ENCODE data around the gene AVPI1.

DNA sequence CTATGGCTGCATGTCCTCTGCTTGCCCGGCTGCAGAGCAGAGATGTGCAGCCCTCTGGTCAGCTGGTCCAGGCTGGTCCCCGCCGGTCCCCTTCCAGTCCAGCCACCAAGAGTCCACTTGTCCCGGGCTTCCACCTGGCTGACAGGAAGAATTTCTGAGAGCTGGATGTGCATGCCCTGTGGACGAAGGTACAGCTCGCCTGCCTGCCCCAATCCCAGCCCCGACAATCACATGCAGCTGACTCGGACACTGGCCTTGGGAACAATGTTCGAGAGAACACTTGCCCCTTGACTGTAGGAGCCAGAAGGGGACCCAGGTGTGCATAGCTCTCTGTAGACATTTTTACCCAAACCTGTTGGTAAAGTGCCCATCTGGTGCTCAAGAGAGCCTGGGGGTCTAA, 11.8 kb downstream of the AVPI1 start:
- TF ChIP-seq POLR2AphosphoS5 (IDR thresholded peaks at IDR 0.05; ENCODE audit: low read length), result no peak
- no peak for TF ChIP-seq BRCA1 (IDR thresholded peaks at IDR 0.05; ENCODE audit: low read depth, low read length)
- no peak for TF ChIP-seq BCL3 (IDR thresholded peaks at IDR 0.05; ENCODE audit: borderline replicate concordance, insufficient read depth, low read depth, low read length, poor library complexity, severe bottlenecking)
- no peak for TF ChIP-seq E2F4 (IDR thresholded peaks at IDR 0.05; ENCODE audit: low read depth, low read length)
- TF ChIP-seq, protein P1, sequence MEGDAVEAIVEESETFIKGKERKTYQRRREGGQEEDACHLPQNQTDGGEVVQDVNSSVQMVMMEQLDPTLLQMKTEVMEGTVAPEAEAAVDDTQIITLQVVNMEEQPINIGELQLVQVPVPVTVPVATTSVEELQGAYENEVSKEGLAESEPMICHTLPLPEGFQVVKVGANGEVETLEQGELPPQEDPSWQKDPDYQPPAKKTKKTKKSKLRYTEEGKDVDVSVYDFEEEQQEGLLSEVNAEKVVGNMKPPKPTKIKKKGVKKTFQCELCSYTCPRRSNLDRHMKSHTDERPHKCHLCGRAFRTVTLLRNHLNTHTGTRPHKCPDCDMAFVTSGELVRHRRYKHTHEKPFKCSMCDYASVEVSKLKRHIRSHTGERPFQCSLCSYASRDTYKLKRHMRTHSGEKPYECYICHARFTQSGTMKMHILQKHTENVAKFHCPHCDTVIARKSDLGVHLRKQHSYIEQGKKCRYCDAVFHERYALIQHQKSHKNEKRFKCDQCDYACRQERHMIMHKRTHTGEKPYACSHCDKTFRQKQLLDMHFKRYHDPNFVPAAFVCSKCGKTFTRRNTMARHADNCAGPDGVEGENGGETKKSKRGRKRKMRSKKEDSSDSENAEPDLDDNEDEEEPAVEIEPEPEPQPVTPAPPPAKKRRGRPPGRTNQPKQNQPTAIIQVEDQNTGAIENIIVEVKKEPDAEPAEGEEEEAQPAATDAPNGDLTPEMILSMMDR (IDR thresholded peaks at IDR 0.05 in 2 of 3, conservative IDR thresholded peaks at IDR 0.05 in 1 of 3; ENCODE audit: control insufficient read depth in 2 of 3, extremely low read depth in 1 of 3, insufficient read depth in 1 of 3, low read depth in 3 of 3, low read length in 3 of 3), result no peak
- TF ChIP-seq BHLHE40 (IDR thresholded peaks at IDR 0.05; ENCODE audit: borderline replicate concordance in 1 of 2, low read depth in 2 of 2, low read length in 1 of 2), result no peak
- TF ChIP-seq, protein P2, sequence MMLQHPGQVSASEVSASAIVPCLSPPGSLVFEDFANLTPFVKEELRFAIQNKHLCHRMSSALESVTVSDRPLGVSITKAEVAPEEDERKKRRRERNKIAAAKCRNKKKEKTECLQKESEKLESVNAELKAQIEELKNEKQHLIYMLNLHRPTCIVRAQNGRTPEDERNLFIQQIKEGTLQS (IDR thresholded peaks at IDR 0.05; ENCODE audit: borderline replicate concordance, extremely low read depth, low read depth, low read length), result no peak
- no peak for TF ChIP-seq CHD2 (IDR thresholded peaks at IDR 0.05; ENCODE audit: borderline replicate concordance, low read depth, low read length)
- TF ChIP-seq RFX5 (IDR thresholded peaks at IDR 0.05; ENCODE audit: low read depth, low read length), result no peak
- no peak for TF ChIP-seq EP300 (IDR thresholded peaks at IDR 0.05; ENCODE audit: borderline replicate concordance in 1 of 2, control insufficient read depth in 1 of 2, low read depth in 2 of 2, low read length in 2 of 2)
